SW 1271 (cell line): ENCODE data around the gene EDC4.
"Not testable (repeated sequence)": the region's sequence is repeated elsewhere in the genome, so short reads cannot be mapped to it uniquely, and the experiment has no call there.

ENCODE experiments used
- DNase-seq, 2 experiments: peaks; one replicate each; lab custom pipeline; 2025; lab: John Stamatoyannopoulos, UW

EDC4 gene

GRCh38 chr16:67872631-67873434 is at the start of gene EDC4:
Gene EDC4 (plus strand): TSS chr16:67873052. CDS start chr16:67873262, 210 bp downstream.
- DNase-seq: peak; percentile 35 to 73

- DNase-seq: no peak
Observed at GRCh38 chr16:67825119-67825518, 47.7 kb upstream of the EDC4 start.

DNA sequence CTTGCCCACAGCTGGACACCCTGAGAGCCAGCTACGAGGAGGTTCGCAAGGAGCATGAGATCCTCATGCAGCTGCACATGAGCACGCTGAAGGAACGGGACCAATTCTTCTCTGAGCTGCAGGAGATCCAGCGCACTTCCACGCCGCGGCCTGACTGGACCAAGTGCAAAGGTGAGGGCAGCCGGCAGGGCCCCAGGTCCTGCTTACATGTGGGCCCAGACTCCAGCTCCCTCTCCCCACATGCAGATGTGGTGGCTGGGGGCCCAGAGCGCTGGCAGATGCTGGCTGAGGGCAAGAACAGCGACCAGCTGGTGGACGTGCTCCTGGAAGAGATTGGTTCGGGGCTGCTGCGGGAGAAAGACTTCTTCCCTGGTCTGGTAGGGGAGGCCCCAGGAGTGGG is 46.9 kb upstream of the EDC4 start:
- DNase-seq: no peak

- no peak for DNase-seq
Observed at GRCh38 chr16:67828651-67829050, 44.2 kb upstream of the EDC4 start.

DNA sequence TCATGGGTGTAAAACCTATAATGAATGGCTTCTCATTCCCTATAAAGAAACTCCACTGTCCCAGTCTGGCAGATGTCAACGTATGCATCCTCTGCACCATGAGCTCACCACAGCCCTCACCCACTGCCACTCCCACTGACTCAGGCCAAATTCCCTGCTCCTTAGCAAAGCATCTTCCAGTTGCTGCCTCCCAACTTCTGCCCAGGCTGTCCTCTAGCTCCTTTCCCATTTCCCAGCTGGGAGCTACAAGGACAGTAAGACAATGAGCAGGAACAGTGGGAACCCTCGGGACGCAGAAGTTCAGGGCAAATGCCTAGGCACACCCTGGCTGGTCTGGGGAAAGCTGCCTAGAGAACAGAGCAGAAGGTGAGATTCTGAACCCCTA is 39.8 kb upstream of the EDC4 start:
- no peak for DNase-seq

DNA sequence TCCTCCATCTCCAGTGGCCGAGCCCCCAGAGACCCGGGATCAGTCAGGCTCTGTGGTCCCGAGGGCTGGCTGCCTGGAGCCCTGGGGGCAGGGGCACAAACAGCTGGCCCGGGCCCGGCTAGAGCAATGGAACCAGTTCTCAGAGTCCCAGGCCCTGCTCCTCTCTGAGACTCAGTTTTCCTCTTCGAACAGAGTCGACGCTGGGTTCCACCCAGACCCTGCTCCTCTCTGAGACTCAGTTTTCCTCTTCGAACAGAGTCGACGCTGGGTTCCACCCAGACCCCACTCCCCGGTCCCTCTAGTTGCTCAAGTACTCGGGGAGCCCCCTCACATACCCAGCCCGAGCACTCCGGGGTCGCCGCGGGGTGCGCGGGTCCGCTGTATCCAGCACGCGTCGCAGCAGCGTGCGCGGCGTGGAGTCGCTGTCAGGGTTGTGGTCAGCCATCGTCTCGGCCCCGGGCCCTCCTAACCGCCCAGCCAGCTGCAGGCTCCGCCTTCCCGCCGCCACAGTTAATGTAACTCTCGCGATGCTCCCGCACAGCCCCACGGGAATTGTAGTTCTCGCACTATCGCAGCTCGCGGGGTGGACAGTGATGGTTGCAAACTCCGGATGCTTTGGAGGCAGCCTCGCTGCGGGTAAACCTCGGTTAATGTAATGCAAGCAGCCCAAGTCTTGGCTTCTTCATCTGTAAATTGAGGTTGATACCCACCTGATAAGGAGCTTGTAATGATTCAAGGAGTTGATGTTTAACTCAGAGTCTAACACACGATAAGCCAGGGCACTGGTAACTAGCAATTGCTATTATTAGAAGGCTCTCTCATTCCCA is 39.2 kb upstream of the EDC4 start:
- DNase-seq: peak; percentile 41 to 81

DNA sequence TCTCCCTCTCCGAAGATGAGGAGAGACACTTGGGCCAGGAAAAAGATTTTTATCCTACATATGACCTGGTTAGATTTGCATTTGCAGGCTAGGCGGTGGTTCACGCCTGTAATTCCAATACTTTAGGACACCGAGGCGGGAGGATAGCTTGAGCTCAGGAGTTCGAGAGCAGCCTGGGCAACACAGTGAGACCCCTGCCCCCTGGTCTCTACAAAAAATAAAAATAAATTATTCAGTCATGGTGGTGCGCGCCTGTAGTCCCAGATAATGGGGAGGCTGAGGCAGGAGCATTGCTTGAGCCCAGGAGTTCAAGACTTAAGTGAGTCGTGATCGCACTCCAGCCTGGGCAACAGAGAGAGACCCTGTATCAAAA is 38.6 kb upstream of the EDC4 start:
- DNase-seq: no peak

GRCh38 chr16:67837190-67837589 is 35.7 kb upstream of the EDC4 start:
- DNase-seq: not testable (repeated sequence)

DNA sequence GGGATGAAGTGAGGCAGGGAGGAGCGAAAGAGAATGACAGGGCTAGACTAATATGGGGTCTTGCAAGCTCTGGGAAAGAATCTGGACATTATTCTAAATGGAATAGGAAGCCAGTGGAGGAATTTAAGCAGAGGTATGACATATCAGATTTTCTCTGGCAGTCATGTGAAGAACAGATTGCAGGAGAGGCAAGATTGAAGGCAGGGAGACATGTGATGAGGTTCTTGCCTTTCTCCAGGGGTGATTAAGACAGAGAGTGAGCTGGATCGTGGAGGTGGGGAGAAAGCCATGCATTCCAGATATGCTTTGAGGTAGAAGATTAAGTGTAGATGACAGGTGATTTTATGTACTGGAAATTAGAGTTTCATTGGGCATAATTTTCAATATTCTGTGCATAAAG is 35.0 kb upstream of the EDC4 start:
- DNase-seq: no peak

DNA sequence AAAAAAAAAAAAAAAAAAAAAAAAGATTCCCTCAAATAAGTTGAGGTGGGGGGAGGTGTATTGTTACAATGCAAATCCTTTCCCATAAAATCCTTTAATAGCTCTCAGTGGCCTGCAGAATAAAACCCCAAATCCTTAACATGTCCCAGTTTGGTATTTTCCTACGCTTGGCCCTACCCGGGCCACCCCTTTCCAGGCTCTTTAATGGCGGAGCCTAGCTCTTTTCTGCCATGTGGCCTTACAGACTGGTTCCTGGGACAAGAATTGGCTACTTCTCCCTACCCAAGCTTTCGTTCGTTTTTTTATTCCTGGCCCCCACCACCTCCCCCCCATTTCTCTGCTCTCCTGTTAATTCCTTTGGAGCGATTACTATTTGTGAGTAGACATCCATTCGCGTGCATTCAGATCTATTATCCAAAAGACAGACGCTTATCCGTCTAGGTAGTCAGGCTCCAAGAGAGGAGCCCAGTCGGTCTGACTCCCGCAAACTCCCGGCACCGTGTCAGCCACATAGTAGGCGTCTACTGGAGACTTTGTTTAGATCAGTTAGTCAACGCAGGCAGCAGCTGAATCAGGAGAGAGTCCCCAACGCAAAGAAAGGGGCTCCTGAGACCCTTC is 31.5 kb upstream of the EDC4 start:
- DNase-seq: no peak

GRCh38 chr16:67841816-67842508 is 30.9 kb upstream of the EDC4 start, which contains the start of gene THAP11:
Gene THAP11 (plus strand): TSS chr16:67842320. CDS start chr16:67842555, 235 bp downstream.
- DNase-seq: peak; percentile 87 to 94

DNA sequence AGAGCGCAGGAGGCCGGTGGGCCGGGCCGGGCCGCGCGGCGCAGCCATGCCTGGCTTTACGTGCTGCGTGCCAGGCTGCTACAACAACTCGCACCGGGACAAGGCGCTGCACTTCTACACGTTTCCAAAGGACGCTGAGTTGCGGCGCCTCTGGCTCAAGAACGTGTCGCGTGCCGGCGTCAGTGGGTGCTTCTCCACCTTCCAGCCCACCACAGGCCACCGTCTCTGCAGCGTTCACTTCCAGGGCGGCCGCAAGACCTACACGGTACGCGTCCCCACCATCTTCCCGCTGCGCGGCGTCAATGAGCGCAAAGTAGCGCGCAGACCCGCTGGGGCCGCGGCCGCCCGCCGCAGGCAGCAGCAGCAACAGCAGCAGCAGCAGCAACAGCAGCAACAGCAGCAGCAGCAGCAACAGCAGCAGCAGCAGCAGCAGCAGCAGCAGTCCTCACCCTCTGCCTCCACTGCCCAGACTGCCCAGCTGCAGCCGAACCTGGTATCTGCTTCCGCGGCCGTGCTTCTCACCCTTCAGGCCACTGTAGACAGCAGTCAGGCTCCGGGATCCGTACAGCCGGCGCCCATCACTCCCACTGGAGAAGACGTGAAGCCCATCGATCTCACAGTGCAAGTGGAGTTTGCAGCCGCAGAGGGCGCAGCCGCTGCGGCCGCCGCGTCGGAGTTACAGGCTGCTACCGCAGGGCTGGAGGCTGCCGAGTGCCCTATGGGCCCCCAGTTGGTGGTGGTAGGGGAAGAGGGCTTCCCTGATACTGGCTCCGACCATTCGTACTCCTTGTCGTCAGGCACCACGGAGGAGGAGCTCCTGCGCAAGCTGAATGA is 30.1 kb upstream of the EDC4 start:
- peak in 1 of 2 experiments; percentile 63 for DNase-seq

DNA sequence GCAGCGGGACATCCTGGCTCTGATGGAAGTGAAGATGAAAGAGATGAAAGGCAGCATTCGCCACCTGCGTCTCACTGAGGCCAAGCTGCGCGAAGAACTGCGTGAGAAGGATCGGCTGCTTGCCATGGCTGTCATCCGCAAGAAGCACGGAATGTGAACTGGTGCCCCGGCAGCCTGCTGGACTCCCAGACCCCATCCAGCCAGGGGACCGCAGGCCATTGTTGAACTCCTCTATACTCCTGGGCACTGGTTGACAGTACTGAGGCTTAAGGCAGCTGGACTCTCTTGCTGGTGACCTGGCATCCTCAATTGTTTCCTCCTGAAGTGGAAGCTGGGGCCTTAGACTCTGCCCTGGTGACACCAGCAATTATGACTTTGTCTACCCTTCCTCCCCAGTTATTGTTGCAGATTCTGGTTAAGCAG is 29.5 kb upstream of the EDC4 start:
- no peak for DNase-seq

GRCh38 chr16:67844497-67844896 is 28.4 kb upstream of the EDC4 start:
- no peak for DNase-seq

DNA sequence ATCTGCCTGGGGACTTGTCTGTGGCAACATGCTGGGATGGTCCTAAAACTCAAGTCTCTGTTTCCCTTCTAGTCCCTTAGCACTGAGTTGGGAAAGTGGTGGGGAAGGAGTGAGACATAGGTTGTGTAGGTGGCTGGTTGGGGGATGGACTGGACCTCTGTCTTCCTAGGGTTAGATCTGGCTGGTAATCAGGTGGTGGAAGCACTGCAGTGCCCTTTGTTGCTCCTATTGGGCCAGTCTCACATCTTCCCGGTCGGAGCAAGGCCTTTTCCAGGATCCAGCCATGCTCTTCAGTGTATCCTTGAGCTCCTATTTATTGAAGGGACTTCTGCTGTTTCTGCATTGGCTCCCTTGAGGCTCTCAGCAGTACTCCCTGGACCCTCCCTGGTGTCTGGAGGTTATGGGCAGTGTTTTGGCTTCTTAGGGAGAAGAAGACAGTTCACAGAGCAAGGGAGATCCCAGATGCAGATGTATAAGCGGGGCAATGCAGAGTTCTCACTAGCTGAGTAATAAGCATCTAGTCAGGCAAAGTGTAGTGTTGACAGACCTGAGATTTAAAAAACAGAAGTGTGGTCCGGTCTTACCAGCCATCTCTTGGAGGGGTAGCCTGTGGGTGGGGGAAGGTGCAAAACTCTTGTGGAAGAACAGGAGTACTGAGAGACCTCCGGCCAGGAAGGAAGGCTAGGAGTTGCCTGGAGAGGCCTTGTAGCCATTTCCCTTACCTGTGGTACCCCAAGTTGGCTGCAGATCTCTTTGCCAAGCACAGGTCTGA is 27.4 kb upstream of the EDC4 start:
- DNase-seq: no peak

DNA sequence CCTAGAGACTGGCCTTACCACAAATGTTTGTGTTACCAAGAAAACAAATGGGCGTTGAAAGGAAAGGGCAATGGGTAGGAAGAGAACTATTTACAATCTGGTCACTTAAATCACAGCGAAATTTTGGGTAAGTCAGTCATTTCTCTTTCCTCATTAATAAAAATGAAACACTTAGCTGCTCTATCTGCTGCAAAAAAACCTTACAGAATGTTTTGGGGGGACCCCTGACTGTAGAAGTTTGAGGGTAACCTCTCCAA is 26.9 kb upstream of the EDC4 start:
- DNase-seq: no peak

- DNase-seq: peak; percentile 86 to 91
Observed at GRCh38 chr16:67846320-67847063, 26.4 kb upstream of the EDC4 start, which contains the start of gene NUTF2. Gene NUTF2 (plus strand): TSS chr16:67846933. CDS start chr16:67865131, 18,198 bp downstream.

GRCh38 chr16:67847064-67847861 is 25.6 kb upstream of the EDC4 start, which contains the start of gene CENPT:
Gene CENPT (minus strand): TSS chr16:67847693. CDS start chr16:67833859, 13,834 bp downstream.
- DNase-seq: peak in 1 of 2 experiments; percentile 57

GRCh38 chr16:67848118-67848517 is 24.7 kb upstream of the EDC4 start:
- no peak for DNase-seq
